NCI-H187 treated with DMSO at 0.1 percent for 48 hours (cell line): ENCODE data around the gene MIER2.

Source experiments
- DNase-seq: peaks from one replicate; lab custom pipeline; 2025; lab: John Stamatoyannopoulos, UW

MIER2 gene

DNA sequence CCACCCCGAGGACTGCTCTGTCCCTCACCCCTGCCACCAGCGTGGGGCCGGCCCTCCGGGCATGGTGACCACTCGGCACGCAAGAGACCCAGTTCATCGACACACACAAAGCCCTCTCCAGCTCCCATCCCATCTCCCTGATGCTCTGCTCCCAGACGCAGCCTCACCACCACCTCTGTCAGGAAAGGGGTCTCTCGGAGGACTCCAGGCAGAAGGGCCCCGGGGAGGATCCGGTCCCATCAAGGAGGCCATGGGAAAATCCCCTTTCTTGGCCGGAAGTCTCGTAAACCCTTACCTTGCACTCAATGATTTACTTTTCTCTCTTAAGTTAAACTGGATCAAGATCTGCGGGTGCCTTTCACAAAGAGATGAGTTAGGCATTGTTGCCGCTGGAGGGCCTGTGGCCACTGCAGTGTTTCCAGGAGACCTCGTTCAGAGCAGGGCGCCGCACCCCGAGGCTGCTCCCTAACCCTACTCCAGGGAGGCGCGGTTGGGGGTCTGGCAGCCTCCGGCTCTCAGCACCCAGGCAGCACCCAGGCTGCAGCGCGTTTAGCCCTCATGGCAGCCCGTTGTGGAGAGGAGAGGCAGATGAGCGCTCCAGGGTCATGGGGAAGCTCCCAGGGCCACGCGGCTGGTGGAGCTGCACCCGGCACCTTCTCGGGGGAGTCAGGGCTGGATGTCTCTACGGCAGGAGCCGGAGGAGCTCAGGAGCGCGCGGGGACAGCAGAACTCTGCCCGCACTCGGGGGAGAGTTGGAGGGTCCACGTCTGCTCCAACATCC, 33.4 kb upstream of the MIER2 start:
- DNase-seq: no peak

DNA sequence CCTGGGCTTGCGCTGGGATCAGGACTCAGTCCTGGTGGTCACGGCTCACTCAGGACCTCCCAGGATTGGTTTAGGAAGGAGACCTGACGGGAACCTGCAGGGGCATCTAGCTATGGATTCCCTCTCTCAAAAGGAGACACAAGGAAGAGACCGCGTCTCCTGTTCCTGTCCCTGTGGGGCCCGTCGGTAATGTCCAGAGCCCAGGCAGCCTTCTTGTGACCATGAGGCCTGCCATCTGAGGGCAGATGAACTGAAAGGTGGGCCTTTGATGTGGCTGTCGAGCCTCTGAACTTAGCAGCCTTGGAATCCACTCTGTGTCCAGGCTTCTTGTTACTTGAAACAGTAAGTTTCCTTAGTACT, 31.5 kb upstream of the MIER2 start:
- no peak for DNase-seq

DNA sequence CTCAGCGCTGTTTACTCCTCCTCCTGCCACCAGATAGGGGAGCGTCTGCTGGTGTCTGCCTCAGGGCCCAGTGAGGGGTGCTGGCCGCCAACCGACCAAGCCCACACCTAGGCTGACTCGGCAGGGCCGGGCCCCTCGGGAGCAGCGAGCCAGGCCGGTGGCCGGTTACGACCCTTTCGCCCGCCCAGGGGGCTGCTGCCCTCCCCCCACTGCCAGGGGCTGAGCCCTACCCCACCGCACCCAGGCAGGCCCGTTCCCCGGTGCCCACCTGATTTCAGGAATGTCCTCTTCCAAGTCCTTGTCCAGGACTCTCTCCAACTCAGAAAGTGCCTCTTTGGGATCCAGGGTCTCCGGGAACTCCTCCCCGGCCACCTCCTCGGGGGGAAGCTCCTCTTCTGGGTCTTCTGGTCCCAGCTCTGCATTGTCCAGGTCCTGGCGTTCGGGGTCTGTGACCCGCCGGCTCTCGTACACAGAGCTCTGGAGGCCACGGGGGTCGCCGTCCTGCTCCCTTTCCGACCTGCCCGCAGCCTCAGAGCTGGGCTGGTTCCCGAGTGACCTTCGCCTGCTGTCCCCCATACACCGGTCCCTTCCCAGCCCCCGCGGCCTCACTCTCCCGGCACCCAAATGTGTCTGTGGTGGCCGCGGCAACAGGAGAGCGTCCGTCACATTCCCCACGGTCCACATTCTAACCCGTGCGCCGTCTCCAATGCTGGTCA, 31.0 kb upstream of the MIER2 start:
- no peak for DNase-seq

DNA sequence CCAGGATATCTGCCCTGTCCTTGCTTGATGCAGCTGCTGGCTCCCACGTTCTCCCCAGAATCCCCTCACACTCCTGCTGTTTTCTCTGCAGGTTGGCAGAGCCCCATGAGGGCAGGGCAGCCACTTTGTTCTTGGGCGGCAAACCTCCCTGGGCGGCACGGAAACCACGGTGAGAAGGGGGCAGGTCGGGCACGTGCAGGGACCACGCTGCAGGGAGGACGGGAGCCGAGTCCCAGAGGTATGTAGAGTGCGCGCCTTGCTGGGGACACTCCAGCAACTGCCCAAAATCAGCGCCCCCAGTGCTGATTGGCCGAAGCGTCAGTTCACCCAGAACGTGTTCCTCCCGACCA, 30.3 kb upstream of the MIER2 start:
- no peak for DNase-seq

DNA sequence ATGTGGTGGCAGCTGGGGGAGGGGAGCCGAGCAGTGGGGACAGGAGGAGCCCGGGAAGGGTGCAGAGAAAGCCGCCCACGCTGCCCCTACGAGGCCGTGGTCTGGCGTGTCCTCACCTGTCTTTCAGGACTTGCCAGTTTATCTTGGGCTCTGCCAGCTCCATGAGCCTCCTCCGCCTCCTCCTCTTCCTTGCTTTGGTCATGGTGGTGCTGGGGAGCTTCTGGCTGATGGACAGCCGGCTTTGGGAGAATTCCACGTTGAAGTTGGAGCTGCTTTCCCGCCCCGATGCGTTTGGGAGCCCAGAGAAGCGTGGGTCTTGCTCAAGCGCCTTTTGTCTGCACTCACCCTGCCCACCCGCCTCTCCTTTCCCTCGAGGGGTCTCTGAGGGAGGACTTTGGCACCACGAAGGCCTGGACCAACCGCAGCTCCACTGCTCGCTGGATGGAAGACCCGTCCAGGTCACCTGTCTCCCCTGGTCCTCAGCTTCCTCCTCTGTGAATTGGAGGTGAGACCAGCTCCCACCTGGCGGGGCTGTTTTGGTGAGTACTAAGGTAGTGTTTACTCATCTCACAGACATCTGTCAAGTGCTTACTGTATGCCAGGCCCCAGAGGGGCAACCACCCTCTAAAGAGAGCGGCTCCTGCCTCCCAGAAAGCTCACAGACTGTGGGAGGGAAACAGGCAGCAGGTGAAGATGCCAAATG, 29.7 kb upstream of the MIER2 start:
- no peak for DNase-seq

DNA sequence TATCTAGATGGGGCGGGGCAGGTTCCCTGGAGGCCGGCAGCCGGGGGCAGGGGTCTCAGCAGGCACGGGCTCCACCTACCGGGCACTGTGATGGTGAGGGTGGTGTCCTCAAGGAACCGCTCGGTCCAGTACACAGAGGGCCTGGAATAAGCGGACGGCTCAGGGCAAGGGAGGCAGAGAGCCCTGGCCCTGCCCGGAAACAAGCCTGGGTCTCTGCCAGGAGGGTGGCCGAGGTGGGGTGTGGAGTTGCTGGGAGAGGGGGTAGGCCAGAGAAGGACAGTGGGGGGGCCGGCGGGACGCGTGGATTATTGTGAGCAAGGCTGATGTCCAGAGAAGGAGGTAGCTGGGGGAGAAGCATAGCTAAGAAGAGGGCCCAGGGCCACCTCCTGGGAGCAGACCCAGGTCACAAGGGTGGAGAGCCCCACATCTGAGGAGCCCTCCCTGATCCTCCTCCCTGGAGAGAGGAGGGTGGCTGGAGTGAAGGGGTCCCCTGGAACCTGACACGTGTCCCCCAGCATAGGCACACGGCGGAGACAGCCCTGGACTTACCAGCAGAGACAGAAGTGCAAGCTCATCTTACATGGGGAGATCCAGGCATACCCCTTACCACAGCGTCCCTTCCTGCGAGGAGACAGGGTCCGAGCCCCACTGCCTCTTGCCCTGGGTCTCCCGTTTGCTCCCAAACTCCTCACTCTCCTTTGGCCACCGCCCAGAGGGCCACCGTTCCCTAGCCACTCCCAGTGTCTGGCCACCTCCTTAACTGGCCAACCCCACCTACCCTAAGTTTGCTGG, 29.0 kb upstream of the MIER2 start:
- no peak for DNase-seq

DNA sequence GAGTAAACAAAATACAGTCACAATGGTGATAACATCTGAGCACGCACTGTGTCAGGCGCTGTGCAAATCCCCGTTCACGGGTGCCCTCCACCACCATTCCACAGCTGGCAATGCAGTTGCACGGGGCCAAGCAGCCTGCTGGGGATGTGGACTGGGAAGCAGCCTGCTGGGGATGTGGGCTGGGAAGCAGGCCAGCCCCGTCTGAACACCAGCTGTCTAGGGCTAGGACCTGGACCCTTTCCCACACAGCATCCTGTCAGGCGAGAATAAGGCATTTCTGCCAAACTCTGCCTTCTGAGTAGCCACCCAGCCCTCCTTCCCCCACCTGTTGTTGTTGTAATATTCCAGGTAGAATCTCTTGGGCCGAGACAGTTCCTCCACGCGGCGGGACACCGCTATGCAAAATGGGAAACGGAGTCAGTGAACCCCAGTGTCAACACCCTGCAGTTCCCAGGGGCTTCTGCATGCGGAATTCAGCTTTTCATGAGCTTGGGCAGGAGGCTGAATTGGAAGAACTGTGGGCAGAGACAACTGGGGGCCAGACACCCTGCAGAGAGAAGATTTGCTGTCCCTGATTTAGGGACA, 27.8 kb upstream of the MIER2 start:
- DNase-seq: no peak

DNA sequence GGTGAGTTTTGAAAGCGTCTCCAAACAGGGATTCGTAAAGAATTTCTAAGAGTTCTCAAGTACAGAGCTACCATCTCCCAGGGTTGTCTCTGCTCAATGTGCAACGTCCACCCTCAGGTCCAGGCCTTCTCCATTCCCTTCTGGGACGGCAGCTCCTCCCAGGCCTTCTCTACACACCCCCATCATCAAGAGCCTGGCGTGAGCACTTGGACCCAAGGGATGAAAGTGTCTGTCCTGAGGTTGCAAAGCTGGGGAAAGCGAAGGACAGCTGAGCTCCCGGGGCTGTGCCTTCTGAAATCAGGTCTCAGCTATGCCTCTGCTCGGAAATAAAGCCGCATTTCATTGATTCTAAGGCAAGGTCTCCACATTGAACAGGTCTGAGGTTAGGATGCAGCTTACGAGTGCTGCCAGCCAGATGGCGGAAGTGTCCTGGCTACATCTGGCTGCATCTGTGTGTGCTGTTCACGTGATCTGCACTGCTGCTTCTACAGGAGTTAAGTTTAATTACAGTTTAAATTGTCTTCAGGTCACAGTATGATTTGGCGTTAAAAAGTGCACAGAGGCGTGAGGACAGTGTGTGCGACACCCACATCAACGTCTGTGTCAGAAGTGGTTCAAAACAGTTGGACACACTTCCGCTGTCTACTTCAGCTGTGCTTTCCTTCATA, 27.0 kb upstream of the MIER2 start:
- no peak for DNase-seq

DNA sequence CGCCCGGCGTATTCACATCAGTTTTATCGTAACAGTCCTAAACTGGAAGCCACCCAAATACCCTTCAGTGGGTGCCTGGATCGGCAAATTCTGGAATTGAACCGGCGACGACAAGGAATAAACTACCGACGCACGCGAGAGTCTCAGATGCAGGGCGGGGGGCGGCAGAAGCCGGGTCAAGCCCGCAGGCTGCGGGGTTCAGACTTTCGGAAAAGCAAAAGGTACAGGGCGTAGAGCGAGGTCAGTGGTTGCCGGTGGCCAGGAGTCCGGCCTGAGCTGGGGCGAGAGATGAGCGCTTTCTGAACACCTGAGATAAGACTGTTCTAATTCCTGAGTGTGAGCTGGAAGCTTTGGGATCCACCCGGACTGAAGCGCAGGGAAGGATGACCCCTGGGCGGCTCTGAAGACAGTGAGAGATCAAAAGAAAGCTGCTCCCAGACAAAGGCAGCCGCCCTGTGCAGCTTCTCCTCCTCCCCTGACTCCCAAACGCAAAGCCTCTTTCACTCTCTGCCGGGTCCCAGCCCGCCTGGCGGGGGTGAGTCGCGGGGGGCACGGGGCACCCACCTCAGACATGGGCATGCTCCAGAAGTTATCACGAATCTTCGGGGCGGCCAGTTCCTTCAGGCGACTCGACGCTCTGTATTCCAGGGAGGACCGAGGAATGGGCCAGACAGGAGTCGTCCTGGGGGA, 26.2 kb upstream of the MIER2 start:
- no peak for DNase-seq

DNA sequence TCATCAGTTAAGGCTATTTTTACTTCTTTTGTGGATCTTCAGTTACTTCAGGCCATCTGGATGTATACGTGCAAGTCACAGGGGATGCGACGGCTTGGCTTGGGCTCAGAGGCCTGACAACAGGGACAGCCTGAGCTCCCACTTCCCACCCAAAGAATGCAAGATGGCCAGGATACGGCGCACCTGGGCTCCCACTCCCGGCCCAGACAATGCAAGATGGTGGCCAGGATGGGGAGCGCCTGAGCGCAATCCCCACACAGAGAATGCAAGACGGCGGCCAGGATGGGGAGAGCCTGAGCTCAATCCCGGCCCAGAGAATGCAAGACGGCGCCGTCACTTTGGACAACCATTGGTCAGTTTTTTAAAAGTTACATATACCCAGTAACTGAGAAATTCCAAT, 25.3 kb upstream of the MIER2 start:
- DNase-seq: no peak

DNA sequence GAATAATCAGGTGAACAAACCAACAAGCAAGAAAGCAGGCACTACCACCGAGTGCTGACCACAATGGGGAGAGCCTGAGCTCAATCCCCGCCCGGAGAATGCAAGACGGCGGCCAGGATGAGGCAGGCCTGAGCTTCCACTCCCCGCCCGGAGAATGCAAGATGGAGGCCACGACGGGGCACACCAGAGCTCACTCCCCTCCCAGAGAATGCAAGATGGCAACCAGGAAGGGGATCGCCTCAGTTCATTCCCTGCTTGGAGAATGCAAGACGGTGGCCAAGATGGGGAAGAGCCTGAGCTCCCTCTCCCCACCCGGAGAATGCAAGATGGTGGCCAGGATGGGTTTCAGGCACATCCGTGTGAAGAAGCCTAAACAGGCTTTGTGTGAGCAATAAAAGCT, 24.7 kb upstream of the MIER2 start:
- DNase-seq: no peak

DNA sequence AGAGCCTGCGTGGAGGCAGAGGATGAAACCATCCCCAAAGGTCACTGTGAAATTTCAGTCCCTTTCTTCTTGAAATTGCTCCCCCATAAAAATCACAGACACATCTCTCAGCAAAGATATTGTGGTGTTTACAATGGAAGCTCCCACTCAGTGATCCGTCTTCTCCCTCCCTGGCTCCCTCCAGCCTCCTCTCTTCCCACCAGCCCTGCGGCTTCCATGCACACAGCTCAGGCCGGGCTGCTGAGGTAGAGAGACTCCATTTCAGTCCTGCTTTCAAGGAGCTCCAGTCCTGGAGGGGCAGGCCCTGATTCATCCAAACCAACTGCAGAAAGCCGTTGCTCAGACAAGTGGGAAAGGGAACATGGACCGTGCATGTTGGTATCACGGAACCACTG, 24.0 kb upstream of the MIER2 start:
- DNase-seq: no peak

DNA sequence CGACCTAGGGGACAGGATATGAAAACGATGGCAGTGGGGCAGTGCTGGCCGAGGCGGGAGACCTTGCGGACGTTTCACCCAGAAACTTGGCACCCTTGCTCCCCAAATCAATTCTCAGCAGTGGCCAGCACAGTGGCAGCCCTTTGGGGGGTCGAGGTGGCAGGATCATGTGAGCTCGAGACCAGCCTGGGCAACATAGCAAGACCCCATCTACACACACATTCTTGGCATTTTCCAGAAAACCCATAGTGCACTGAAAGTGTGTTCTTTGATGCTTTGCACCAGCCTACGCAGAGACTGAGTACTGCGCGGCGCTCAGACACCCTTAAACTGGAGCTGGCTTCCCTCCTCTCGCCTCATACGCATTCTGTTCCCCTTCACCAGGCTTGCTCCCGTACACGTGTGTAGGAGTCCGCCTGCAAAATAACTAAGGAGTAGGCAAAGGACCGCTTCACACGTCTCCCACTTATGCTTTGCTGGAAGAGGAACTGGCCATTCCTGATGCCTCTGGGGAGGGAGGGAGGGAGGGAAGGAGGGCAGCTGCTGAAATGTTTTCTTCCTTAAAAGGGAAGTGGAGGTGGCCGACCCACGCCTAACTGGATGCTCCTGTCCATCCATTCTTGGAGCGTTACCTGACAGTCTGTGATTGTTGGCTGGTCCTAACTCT, 23.5 kb upstream of the MIER2 start:
- DNase-seq: no peak

DNA sequence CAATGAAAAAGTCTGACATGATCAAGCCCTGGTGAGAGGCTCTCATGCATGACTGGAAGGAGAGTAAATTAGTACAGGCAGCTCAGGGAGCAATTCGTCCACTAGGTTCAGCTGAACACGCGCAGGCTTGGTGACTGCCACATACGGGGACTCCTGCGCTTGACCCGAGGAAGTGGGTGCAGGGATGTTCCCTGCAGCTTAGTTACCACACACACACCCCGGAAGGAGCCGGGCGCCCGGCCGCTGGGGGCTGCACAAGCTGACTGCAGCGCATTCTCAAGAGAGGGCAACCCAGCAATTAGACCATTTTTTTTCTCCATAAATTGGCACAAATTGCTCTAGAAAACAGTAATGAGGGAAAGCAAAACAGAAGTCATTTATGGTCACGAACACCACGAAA, 23.0 kb upstream of the MIER2 start:
- no peak for DNase-seq

DNA sequence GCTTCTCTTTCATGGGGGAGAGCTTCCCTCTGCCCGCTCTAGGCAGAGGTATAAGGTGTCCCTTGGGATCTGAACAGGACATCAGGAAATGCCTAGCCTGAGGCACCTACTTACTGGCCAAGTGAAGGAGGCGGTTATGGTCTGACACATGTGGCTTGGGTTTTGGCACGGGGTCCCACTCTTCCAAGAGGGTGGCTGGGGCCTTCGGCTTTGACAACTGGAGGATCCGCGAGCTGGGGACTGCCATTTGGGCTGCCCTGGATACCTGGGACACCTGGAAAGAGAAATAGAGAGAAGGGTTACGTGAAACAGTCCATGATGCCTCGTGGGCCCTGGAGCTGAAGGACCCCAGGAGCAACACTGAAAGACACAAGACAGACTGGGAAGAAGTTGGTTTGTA, 22.4 kb upstream of the MIER2 start:
- no peak for DNase-seq

DNA sequence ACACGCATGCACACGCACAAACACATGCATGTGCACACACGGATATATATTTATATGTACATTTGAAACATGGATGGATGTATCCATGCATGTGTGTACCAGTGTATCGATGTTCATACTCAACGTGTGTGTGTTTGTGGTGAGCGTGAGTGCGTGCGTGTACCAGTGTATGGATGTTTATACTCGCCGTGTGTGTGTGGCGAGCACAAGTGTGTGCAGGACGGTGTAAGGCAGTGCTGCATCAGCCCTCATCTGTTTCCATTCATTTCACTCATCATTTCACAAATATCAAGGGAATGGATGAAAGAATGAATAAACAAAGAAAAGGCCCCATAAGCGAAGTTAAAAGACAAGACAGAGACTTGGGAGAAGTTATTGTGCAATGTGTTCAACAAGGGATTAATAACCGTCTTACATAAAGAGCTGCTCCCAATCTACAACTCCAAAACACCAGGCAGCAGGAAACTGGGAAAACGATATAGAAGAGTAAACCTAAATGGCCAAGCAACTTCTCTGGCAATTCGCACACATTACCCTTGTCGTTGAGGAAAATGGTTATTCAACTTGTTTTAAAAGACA, 21.7 kb upstream of the MIER2 start:
- no peak for DNase-seq

DNA sequence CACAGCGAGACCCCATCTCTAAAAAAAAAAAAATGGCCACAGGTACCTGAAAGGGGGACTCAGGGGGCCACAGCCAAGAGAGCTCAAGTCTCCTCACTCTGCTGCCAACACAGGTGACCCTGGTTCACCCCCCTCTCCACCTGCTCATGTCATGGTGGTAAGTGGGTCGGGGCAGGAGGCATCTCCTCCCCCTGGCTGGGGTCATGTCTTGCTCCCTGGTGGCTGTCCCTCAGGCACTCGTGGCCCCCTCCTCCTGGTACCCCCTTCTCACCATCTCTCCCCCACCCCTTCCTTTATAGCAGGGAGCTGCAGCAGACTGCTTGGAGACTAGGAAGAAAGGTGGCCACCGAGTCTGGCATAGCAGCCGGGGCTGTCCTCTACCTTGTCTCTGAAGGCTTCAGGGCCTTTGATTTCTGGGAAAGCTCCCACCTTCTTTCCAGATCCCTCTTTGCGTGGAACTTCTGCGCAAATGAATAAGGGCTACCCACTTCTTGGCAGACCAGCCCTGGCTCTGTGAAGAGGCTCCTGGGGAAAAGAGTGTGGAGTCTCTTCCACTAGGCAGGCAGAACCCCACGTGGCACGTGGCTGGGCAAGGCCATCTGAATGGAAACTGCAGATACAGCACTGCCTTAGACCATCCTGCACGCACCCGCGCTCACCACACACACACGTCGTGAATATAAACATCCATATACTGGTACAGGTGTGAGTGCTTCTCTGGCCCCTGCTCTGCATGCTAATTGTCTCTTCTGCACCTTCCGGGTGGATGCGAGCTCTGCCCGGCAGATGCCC, 20.1 kb upstream of the MIER2 start:
- no peak for DNase-seq

DNA sequence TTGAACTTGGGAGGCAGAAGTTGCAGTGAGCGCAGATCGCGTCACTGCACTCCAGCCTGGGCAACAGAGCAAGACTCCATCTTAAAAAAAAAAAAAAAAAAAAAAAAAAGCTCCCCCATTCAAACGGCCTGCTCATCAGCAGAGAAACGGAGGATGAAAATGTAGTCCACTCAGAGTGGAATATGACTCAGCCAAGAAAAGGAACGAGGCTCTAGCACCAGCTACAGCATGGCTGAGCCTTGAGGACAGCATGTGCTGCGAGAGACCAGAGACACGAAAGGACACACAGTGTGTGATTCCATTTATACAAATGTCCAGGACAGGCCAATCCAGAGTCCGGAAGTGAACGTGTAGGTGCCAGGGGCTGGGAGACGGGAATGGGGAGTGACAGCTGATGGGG, 18.1 kb upstream of the MIER2 start:
- no peak for DNase-seq

DNA sequence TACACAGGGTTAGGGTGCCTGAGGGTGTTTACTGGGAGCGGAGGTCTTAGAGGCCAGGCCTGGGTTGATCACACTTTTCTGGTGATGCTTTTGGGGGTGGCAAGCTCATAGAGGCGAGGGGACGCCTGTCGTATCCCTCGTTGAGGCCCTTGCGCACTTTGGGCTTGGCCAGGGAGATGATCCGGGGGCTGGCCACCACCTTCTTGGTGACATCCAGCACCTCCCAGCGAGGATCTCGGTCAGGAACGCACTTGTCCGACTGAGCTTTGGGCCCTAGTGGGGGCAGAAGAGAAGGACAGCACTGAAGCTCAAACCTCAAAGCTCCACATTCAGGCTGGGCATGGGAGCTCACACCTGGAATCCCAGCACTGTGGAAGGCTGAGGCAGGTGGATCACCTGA, 17.6 kb upstream of the MIER2 start:
- DNase-seq: no peak

DNA sequence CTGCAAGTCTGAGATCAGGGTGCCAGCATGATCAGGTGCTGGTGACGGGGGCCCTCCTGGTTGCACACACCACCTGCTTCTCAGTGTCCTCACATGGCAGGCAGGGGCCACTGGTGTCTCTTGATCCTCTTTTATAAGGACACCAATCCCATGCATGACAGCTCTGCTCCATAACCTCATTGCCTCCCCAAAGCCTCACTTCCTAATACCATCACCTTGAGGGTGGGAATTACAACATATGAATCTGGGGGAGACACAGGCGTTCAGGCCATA, 15.0 kb upstream of the MIER2 start:
- no peak for DNase-seq
